HuH-7 (cell line): ENCODE data around the gene FCHO1.
A peak's percentile ranks its signal among the peaks of the same experiment; 100 is the strongest.

ENCODE experiments used
- DNase-seq: peaks from one replicate; pipeline ENCODE4 v3.0.0; 2011; ENCODE audit warnings: low spot score

The FCHO1 gene, protein sequence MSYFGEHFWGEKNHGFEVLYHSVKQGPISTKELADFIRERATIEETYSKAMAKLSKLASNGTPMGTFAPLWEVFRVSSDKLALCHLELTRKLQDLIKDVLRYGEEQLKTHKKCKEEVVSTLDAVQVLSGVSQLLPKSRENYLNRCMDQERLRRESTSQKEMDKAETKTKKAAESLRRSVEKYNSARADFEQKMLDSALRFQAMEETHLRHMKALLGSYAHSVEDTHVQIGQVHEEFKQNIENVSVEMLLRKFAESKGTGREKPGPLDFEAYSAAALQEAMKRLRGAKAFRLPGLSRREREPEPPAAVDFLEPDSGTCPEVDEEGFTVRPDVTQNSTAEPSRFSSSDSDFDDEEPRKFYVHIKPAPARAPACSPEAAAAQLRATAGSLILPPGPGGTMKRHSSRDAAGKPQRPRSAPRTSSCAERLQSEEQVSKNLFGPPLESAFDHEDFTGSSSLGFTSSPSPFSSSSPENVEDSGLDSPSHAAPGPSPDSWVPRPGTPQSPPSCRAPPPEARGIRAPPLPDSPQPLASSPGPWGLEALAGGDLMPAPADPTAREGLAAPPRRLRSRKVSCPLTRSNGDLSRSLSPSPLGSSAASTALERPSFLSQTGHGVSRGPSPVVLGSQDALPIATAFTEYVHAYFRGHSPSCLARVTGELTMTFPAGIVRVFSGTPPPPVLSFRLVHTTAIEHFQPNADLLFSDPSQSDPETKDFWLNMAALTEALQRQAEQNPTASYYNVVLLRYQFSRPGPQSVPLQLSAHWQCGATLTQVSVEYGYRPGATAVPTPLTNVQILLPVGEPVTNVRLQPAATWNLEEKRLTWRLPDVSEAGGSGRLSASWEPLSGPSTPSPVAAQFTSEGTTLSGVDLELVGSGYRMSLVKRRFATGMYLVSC

DNA sequence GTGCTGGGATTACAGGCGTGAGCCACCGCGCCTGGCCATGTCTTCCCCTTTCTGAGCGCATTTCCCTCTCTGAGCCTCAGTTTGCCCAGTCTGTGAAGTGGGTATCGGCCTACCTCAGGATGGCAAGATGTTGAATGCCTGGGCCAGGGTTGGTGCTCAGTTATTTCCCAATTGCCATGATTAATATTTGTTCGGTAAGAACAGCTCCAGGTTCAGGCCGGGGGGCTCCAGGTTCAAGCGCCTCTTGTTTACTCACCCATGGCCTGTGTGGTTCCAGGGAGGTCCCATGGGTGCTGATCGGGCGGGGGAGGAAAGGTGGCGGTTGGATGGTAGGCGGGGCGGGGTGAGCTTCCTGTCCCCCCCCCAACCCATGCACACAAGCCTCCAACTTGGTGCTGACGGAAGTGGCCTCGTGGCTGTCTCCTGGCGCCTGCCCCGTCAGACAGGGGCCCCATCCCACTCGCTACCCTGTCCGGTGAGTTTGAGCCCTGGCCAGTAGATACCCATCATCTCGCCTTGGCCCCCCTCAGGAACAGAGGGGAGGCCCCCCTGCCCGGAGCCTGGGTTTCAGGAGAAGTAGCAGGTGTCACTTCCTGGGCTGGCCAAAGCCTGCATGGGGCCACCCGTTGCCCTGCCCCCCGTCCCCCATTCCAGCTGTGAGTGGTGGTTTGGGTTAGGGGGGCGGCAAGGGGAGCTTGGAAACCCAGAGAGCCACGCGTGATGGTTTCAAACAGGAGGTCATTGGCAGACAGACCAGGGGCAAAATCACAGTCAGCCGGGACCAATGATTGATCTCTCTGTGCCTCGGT is at the start of gene FCHO1:
Gene FCHO1, plus strand, starts transcription at position 375 of the 809 bp plus-strand sequence. CDS start 3,688 bp downstream, outside the sequence.
- no peak for DNase-seq

DNA sequence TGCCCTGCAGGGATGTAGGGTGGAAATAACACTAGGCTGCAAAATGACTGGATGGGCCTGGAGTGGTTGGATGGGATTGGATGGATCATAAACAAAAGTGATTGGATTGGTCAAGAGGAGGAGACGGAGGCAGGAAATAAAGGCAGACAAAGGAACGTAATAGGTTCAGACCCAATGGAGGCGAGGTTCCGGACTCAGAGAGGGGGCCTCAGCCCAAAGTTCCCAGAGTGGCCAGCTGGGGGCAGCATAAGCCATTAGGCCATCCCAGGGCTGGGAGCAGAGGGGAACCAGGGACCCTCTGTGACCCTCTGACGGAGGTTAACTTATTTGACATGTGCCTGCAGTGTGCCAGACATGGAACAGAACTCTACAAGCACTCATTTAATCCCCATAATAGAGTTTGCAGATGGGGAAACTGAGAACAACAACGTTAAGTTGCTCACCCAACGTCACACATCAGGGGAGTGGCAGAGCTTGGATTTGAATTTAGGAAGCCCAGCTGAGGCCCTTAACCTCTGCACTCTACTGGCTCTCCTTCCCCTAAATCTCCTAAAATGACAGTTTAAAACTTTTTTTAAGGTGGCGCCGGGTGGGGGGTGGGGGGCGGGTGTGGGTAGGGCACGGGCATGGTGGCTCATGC is 47.3 kb upstream of the FCHO1 start:
- no peak for DNase-seq

DNA sequence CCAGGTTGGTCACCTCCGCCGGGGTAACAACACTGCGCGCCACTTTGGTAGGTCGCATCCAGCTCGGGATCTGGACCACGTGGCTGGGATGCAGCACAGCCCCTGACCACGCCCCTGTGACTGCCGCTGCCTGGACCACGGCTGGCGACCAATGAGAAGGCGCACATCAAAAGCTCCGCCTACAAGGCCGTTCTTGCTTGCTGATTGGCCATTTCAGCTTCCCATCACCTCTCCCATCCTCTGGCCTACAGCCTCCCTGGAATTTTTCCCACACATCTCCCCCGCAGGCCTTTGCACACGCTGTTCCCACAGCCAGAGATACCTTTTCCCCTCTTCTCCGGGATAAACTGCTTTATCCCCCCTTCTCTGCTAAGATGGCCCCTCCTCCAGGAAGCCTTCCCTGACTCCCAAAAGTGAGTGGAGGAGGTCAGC is 44.5 kb upstream of the FCHO1 start:
- no peak for DNase-seq

DNA sequence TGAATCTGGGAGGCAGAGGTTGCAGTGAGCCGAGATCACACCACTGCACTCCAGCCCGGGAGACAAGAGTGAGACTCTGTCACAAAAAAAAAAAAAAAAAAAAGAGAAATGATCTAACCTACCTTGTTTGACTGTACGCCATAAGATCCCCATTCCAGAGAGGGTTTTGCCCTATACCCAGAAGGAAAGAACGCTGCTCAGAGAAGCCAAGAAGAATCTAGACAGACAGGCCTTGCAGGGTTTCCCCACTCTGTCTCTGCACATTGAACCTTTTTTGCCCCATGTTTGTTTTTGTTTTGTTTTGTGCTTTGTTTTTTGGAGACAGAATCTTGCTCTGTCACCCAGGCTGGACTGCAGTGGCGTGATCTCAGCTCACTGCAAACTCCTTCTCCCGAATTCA is 39.4 kb upstream of the FCHO1 start:
- DNase-seq = no peak

DNA sequence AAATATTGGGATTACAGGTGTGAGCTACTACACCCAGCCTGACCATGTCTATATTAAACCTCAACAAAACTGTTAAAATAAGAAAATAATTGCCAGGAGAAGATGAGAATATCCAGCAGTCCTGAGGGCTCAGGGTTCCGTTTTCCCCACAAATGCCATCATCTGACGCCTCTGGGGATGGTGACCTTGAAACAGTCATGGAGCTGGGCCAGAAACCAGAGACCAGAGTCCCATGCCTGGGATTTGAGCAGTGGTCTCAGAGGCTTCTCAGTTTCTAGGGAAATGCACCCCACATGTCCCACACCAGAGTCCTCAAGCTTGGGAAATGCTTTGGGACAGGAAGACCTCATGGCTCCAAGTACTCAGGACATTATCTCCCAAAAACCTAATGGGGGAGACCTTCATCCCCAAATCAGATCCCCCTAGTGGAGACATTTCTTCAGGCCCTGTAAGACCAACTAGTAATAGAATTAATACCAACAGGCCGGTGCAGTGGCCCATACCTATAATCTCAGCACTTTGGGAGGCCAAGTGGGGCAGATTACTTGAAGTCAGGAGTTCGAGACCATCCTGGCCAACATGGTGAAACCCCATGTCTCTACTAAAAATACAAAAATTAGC is 34.9 kb upstream of the FCHO1 start:
- no peak for DNase-seq

DNA sequence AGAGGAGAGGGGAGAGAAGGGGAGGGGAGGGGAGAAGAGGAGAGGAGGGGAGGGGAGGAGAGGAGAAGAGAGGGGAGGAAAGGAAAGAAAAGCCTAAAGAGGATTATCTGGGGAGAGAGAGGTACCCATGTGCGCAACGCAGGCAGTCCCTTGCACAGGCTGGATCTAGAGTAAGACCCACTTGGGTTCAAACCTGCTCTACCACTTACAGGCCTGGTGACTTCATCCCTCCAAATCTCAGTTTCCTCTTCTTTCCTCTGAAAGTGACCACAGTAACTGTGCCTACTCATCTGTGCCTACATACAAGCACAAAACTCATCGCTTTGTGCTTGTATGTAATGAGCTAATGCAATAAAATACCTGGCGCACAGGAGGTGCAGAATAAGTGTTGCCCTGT is 32.7 kb upstream of the FCHO1 start:
- DNase-seq = no peak

DNA sequence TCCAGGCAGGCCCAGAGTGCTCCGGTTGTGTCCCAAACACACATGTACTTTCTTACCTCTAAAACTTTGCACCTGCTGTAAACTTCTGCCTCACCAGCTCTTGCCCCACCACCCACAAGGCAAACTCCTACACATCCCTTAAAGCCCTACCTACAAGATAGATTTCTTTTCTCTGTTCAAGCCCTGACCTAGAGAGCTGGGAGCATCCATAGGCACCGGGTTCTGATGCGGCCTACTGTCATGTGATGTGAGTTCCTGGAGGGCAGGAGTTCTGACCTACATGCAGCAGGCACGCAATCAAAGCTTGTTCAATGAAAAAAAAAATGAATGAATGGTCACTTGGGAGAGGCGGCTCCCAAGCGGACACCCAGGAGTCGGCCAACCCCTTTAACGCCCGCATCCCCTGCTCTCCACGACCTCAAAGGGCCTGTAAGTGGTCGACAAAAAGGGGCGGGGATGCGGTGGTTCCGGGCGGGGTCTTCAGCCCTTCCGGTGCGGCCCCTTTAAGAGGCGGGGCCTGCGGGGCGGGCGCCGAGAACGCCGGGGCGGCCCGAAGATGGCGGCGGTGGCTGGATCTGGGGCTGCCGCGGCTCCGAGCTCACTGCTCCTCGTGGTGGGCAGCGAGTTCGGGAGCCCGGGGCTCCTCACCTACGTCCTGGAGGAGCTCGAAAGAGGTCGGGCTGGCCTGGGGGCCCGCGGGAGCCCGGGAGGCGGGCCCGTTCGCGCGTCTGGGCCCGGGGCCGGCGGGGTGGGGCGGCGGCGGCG is 32.1 kb upstream of the FCHO1 start, which contains the start of gene MAP1S:
Gene MAP1S, plus strand, starts transcription at position 534 of the 765 bp plus-strand sequence. Its CDS starts 23 bp downstream, at position 557.
- peak; percentile 82 for DNase-seq

DNA sequence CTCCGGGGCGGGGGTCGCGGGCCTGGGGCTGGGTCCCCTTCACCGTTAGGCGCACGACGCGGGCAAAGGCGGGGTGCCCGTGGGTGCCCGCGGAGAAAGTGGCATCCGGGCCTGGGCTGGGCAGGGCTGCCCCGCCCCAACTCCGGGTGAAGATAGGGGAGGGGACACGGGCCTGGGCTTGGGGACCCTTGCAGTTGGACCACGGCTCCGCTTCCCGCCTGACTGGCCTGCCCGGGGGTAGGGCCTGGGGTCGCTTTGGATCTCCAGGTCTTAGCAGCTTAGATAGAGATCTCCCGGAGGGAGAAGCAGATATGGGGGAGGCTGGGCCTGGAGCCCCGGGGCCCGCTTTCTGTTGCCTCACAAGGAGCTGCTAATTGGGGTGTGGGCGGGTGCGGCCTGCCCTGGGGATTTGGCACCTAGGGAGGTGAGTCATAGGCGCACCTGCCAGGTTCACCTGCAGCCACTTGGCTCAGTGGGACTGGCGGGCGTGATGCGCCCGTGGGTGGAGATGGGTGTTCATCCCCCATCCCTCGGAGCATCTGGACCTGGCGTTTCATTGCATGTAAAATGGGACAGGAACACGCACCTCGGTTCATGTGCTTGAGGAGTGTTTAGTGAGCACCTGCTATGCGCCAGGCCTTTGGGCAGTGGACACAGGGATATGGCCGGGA is 31.4 kb upstream of the FCHO1 start:
- no peak for DNase-seq

DNA sequence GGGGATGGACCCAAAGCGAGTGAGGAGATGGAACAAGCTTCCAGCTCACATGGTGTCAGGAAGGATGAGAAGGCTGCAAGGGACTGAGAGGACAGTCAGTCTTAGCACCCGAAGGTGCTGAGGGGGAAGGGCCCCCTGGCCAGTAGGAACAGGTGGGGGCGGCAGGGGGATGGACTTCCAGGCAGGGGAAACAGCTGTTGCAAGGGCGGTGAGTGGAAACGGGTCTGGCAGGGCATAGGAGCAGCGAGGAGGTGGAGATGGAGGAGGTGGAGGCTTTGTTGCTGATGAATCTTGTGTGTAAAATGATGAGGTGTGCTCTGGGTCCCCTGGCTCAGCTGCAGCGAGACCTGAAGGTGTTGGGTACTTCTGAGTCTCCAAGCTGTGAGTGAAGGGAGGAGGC is 30.8 kb upstream of the FCHO1 start:
- DNase-seq = no peak

DNA sequence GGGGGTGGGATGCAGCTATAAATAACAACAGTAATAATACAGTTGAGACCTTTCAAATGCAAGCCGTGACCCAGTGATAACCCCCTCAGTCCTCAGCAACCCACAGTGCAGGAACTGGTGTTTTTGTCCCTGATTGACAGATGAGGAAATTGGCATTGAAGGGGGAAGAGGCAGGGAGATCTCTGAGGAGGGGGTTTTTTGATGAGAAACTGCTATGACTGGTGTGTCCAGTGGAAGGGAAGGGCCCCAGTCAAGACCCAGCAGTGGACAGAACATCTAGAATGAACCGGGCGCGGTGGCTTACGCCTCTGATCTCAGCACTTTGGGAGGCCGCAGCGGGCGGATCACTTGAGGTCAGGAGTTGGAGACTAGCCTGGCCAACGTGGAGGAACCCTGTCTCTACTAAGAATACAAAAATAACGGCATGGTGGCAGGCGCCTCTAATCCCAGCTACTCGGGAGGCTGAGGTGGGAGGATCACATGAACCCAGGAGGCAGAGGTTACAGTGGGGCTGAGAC is 30.1 kb upstream of the FCHO1 start:
- no peak for DNase-seq

DNA sequence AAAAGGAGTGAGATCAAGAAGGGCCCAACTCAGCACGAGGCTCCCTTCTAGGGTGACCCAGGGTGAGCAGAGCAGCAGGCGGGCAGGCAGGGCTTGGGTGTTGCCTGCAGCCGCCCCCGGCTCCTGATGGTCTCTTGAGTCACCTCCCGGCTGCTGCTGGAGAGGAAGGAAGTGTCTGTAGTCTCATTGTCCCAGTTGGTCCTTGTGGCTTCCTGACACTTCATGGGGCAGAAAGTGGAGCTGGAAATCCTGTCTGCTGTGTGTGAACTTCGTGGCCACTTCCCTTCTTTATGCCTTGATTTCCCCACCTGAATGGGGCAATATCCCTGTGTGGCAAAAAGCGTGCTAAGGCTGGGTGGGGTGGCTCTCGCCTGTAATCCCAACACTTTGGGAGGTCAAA is 29.5 kb upstream of the FCHO1 start:
- no peak for DNase-seq

DNA sequence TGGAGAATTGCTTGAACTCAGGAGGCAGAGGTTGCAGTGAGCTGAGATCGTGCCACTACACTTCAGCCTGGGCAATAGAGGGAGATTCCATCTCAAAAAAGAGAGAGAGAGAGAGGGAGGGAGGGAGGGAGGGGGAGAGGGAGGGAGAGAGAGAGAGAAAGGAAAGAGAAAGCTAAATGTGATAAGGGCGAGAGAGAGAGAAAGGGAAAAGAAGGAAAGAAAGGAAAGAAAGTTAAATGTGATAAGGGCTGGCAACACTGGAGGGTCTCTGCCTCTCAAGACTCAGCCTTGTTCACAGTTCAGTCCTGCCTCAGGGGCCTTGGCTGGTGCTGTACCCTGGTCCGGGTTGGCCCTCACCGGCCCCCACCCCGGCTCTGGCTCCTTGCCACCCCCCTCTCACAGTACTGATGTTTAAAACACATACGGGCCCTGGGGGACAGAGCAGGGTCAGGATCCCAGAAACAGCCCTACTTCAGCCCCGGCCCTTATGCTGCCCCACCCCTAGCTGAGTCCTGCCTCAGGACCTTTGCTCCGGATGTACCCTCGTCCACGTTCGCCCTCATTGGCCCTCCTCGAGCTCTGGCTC is 28.5 kb upstream of the FCHO1 start:
- DNase-seq = no peak

DNA sequence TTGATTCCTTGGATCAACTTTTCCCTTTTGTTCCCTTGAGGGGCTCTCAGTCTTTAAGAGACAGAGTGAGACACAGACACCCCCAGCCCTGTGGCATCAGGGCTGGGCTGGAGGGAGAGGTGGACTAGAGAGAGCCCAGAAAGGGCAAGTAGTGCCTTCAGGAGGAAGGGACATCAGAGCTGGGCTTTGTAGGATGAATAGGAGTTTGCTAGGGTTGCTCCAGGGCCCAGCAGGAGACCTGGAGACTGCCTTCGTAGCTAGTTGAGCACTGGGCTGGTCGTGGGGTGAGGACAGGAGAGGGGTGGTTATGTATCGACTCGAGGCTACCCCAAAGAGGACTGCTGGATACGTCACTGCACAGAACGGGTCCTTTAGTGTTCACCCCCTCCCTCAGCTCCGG is 26.6 kb upstream of the FCHO1 start:
- DNase-seq = no peak

DNA sequence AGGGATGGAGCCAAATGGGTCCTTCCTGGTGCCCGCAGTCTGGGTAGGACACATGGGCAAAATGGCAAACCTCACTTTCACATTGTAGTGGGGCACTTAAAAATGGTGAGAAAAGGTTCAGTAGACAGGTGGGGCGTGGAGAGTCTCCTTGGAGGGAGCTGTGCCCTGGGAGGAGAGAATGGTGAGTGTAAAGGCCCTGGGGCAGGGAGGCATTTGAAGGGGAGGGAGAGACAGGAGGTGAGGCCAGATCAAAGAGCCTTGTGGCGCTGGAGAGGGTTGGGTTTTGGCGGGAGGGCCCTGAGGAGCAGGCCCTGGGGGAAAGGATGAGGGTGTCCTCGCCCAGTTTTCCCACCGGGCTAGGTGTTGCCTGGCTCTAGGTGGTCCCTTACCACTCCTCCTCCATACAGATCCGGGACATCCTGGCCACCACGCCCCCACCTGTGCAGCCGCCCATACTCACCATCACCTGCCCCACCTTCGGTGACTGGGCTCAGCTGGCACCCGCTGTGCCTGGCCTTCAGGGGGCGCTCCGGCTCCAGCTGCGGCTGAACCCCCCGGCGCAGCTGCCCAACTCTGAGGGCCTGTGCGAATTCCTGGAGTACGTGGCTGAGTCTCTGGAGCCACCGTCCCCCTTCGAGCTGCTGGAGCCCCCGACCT is 25.7 kb upstream of the FCHO1 start:
- DNase-seq = no peak

DNA sequence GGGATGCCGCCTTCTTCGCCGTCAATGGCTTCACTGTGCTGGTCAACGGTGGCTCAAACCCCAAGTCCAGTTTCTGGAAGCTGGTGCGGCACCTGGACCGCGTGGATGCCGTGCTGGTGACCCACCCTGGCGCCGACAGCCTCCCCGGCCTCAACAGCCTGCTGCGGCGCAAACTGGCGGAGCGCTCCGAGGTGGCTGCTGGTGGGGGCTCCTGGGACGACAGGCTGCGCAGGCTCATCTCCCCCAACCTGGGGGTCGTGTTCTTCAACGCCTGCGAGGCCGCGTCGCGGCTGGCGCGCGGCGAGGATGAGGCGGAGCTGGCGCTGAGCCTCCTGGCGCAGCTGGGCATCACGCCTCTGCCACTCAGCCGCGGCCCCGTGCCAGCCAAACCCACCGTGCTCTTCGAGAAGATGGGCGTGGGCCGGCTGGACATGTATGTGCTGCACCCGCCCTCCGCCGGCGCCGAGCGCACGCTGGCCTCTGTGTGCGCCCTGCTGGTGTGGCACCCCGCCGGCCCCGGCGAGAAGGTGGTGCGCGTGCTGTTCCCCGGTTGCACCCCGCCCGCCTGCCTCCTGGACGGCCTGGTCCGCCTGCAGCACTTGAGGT is 25.0 kb upstream of the FCHO1 start:
- DNase-seq = no peak

DNA sequence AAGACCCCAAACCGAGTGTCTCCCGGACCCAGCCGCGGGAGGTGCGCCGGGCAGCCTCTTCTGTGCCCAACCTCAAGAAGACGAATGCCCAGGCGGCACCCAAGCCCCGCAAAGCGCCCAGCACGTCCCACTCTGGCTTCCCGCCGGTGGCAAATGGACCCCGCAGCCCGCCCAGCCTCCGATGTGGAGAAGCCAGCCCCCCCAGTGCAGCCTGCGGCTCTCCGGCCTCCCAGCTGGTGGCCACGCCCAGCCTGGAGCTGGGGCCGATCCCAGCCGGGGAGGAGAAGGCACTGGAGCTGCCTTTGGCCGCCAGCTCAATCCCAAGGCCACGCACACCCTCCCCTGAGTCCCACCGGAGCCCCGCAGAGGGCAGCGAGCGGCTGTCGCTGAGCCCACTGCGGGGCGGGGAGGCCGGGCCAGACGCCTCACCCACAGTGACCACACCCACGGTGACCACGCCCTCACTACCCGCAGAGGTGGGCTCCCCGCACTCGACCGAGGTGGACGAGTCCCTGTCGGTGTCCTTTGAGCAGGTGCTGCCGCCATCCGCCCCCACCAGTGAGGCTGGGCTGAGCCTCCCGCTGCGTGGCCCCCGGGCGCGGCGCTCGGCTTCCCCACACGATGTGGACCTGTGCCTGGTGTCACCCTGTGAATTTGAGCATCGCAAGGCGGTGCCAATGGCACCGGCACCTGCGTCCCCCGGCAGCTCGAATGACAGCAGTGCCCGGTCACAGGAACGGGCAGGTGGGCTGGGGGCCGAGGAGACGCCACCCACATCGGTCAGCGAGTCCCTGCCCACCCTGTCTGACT is 24.1 kb upstream of the FCHO1 start:
- no peak for DNase-seq

DNA sequence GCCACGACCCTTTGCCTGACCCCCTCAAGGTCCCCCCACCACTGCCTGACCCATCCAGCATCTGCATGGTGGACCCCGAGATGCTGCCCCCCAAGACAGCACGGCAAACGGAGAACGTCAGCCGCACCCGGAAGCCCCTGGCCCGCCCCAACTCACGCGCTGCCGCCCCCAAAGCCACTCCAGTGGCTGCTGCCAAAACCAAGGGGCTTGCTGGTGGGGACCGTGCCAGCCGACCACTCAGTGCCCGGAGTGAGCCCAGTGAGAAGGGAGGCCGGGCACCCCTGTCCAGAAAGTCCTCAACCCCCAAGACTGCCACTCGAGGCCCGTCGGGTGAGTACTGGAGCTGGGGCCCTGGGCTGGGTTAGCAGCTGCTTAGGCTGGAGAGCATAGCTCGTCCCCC is 23.4 kb upstream of the FCHO1 start:
- no peak for DNase-seq
